Fibroblast of skin of right quadriceps (primary cell): ENCODE data around the gene FAM222A.

Source experiments
- DNase-seq: peaks from one replicate; pipeline ENCODE4 v3.0.0-alpha.2; 2013

The FAM222A gene

DNA sequence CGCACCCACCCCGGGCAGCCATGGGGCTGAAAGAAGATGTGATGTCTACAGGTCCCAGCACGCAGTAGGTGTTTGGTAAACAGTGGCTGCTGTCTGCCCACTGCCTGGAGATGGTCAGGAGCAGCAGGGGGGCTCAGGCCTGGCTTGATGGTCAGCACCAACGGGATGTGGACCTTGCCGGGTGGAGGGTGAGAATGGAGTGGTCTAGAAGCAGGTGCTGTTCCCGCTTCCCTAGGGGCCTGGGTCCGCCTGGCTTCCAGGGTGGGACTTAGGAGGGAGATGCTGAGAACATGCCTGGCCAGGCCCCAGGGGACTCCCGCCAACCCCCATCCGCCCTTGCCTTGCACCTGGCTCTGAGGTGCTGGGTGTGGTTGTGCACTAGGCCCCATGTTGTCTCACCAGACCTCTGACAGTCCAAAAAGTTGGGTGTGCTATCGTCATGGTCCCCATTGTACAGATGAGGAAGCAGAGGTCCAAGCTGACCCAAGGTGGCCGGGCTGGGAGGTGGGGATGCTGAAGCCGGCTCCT, 12.9 kb downstream of the FAM222A start:
- no peak for DNase-seq

DNA sequence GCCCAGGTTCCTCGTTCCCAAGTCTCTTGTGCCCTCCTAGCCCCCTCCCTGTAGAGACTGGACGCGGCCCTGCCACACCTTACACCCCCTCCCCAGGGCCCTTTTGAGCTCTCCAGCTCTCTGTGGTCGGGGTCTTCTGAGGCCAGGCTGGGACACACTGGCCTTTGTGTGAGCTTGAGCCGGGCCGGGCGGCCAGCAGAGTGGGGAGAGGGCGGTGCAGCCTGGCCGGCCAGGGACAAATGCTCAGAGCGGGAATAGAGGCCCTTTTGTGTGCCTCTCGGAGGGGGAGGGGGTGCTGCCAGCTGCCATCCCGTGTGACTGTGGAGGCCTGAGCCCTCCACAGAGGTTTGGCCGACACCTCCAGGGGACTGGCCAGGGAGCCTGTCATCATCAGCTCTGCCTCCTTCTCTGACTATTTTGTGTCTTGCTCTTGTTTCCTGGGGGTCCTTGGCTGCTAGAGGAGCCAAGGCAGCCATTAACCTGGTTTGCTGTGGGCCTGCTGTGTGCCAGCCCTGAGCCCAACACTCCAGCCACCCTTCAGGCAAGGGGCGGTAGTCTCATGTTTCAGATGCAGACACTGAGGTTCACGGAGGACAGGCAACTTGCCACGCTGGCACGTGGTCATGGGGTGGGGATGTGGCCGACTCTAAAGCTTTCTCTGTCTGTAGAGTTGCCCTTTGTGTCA, 13.6 kb downstream of the FAM222A start:
- DNase-seq = no peak

DNA sequence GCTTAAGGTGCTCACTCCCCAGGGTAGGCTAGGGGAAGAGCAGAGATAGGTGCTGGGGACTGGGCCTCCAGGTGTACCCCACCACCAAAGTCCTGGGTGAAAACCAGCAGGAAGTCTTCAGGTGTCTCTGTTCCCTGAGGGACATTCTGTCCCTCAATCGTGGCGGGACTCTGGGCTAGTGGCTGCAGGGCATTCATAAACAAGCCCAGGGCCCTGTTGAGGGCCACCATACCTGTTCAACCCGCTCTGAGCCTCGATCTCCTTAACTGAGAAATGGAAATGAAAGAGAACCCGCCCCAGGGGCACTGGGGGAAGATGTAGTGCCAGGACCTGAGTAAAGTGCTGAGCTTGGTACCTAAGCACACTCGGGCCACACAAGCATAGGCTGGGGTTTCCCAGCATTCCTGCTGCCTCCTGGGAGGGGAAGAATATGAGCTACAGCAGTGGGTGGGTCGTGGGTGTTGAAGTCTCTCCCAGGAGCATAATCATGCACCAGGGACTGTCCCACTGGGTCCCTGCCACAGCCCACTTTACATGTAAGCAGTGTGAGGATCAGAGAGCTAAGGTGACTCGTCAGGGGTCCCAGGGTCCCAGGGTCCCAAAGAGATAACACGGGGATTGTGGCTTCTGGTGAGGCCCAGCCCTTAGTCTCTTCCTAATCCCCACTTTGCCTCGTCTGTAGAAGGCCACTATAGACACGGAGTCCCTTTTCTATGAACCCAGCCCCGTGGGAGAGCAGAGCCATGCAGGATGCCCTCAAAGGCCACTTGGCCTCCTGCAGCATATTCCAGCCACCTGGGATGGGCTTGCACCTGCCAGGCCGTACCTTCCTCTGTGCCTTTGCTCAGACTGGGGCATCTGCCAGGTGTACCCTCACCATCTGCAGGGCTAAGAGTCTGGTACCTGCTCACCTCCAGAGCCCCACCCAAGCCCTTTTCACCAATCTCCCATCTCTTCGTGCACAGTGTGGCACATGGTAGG, 14.4 kb downstream of the FAM222A start:
- no peak for DNase-seq

DNA sequence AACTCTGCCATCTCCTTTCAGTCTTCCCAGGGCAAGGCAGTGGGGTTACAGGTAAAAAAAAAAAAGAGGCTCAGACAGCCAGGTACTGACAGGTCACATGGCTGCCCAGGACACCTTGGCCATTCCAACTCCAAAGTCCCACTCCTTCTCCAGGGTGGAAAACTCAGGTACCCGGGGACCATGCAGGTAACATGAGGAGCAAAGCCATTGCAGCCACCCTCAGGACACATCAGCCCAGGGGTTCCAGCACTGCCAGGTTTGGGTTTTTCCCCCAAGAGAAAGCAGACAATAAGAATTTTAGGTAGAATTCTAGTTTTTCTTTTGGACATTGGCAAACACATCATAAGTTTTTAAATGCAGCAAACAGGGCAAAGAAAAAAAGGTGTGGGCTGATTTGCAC, 15.3 kb downstream of the FAM222A start:
- DNase-seq = no peak

DNA sequence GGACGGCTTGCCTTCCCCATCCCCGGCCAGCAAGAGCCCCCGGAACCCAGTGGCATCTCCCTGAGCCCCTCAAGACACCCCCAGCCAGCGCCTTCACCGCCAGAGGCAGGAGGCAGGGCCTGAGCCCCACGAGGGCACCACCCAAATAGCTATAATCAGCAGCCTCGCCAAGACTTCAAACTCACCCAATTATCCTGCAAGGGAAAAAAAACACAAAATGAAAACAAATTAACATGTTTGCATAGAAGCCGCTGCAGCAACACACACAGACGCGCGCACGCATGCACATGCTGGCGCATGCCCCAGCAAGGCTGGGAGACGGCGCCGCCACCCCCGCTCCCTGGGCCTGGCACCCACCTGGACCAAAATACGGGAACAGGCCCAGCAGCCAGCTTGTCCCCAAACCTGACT, 15.8 kb downstream of the FAM222A start:
- no peak for DNase-seq

- DNase-seq = no peak
These were observed 16.2 kb downstream of the FAM222A start for GRCh38 chr12:109729801-109730200.

DNA sequence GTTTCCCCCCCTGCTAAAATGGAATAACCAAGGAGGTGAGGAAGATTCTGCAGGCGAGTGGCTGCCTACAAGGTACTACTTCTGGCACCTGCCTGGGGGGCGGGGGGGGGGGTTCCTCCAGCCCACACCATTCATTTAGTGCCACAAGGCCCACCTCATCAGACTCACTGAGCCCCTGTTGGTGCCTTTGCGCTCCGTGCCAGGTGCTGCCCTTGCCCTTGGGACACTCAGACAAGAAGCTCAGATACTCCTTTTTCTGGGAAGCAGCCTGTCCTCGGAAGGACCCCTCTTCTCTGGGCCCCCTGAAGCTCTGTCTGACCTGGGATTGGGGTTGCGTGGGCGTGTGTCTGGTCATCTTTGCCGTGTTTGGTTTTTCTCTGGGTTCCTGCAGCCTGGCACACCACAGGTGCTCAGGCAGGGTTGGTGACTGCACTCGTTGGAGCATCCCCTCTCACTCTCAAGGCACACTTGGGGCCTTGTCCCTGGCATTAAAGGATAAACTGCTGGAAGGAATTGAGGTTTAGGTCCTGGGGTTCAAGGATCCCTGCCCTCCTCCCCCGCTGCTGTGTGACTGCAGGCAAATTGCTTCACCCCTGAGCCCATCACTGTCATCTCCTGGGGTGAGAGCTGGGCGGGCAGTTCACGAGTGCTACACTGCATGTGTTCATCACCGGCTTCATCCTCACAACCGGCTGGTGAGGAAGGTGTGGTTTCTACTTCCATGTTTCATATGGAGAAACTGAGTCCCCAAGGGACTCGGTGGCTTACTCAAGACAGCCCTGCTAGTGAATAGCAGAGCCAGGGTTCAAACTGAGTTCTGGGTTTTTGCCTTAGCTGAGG, 16.9 kb downstream of the FAM222A start:
- no peak for DNase-seq

DNA sequence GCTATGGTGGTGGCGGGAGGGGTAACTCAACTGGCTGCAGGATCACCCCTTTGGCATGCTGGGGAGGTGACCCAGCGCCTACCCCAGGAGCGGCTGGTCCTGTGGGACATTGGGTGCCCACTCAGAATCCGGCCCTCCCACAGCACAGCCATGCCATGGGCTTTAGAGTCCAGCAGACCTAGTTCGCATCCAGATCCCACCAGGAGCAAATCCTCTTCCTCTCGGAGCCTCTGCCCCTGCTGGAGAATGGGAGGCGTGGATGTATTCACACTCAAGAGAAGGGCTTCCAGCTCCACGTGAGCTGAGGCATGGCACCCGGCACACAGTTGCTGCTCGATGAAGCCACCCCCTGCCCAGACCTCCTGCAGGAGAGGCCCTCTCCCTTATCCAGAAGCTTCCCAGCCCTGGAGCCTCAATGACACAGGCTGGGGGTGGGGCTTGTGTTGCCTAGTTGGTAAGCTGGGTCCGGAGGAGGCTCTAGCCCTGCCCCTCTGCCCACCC, 17.7 kb downstream of the FAM222A start:
- no peak for DNase-seq

GRCh38 chr12:109731806-109732205, 18.2 kb downstream of the FAM222A start:
- no peak for DNase-seq

- no peak for DNase-seq
These were observed 19.0 kb downstream of the FAM222A start for GRCh38 chr12:109732321-109733305.

- no peak for DNase-seq
These were observed 20.8 kb downstream of the FAM222A start for GRCh38 chr12:109734219-109735000.

DNA sequence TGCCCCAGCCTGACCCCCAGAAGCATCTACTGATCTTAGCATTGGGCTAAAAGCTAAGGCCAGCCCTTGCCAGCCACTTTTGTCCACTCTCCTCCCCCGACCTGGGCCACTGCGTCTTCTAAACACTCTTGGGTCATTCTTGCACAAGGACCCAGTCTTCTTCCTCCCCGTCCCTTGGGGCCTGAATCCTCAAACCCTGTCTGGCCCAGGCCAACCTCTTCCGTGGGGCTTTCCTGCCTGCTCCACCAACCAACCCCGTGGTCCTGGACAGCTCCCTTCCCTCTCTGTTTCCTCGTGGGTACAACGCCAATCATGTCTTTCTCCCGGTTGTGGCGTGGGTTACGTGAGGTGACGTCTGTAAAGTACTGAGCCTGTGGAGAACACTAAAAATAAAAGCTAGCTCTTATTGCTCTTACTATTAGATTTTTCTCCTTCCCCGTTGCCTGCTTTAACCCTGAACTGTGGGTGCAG, 21.5 kb downstream of the FAM222A start:
- DNase-seq = no peak

DNA sequence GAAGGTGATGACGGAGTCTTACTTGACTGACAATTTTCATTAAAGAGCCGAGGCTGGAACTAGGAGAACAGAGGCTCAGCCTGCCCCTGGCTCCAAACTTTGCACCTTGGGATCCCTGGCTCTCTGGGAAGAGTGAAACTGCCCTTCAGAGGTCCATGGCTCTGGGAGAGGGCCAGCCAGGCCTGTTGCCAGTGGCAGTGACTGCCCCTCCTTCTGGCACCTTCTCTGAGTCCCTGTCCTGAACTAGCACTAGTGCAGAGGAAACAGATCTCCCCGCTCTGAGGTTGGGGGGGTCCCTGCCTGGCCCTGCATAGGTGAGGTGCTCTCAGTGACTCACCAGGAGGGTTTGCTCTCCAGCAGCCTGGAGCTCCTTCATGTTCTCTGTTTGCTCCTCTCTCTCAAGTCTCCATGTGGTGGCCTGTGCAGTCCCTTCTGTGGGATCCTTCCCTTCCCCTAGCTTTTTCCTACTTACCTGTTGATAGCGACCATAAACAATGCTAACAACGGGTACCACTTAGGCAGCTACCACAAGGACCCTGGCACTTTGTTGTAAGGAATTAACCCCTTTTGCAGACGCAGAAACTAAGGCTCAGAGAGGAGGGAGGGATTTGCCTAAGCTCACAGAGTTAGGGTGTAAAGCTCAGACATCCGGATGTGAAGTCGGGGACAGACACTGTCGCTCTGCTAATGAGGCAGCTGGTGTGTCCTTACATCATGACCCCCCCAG, 22.4 kb downstream of the FAM222A start:
- no peak for DNase-seq

- peak; percentile 38 for DNase-seq
These were observed 23.0 kb downstream of the FAM222A start for GRCh38 chr12:109736552-109737108.

DNA sequence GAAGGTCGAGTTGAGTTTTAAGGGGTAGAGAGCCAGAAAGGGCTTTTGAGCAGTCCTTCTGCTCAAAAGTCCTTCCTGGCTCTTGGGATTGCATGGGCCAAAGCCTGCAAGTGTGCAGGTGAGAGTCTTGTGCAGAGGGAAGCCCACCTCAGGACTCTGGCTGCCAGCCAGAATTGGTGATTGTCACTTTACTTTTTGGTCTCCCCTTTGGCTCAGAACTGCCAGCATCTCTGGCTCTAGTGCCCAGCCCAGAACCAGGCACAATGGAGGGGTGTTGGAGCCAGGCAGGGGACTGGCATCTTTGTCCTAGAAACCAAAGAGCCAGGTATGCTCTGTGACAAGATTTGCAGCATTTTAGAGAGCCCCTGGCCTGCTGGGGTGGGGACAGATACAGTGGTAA, 23.5 kb downstream of the FAM222A start:
- no peak for DNase-seq

DNA sequence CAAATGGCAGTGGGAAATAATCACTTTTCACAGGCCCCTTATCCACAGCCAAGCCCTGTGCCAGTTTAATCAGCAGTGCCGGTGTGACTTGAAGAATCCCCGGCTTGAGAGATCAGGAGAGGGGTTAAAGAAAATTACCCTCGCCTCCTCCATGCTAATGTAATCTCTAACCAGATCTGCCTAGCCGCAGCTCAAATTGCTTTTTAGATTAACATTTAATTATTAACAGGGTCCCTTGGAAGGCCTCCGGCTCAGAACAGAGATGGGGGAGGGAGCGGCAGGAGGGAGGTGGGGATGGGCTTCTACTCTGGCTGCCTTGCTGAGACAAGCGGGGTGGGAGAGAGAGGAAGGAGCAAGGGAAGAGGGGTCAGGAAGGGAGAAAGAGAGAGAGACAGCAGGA, 24.0 kb downstream of the FAM222A start:
- no peak for DNase-seq

GRCh38 chr12:109738209-109738608, 24.6 kb downstream of the FAM222A start:
- no peak for DNase-seq

GRCh38 chr12:109738878-109739665, 25.4 kb downstream of the FAM222A start:
- no peak for DNase-seq
